Activated CD8-positive, alpha-beta memory T cell treated with anti-CD3 and anti-CD28 coated beads for 4 hours (primary cell): ENCODE measurements around the gene MLXIP.

Experiments
- DNase-seq, 2 donors: peaks; one replicate each; pipeline ENCODE4 v3.0.0-alpha.2; 2020; ENCODE audit warnings: low read depth in 2 of 2

MLXIP gene

DNA sequence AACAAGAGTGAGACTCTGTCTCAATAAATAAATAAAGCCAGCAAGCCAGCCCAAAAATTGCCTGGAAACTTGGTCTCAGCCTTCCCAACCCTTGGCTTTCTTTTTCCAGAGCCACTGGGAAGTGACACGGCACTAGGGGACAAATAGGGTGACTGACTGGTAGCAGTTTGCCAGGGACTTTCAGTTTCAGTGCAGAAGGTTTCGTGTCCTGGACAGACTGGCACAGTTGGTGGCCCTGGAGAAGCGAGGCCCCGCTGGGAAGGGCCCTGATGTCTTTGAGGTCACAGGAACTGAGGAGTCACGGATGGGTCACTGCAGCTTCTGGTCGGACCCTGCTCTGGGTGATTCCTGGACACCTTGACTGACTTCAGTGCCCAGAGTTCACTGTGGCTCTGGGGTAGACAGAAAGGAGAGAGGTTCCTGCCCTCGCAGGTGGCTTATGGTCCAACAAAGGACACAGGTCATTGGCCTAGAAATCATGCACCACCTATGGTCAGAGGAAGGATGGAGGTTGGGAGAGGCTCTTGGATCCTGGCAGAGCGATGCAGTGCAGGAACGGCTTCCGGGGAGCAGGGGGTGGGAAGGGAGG is 107.0 kb downstream of the MLXIP start:
- no peak for DNase-seq

DNA sequence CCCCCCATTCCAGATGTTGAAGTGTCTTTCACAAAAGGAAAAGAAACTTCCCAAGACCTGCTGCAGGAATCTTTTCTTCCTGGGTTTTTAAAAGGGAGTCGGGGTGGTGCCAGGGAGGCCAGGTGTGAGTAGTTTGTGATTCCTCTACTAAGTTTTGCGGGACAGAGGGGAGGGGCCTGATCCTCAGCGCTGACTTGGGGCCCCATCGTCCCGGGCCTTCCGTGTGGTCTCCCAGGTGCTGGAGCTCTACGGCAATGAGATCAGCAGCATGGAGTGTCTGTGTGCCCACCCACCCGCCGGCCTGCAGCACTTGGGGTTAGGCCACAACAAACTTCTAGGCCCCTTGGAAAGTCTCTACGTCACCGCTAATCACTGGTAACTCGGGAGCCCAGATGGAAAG is 108.9 kb downstream of the MLXIP start:
- no peak for DNase-seq

DNA sequence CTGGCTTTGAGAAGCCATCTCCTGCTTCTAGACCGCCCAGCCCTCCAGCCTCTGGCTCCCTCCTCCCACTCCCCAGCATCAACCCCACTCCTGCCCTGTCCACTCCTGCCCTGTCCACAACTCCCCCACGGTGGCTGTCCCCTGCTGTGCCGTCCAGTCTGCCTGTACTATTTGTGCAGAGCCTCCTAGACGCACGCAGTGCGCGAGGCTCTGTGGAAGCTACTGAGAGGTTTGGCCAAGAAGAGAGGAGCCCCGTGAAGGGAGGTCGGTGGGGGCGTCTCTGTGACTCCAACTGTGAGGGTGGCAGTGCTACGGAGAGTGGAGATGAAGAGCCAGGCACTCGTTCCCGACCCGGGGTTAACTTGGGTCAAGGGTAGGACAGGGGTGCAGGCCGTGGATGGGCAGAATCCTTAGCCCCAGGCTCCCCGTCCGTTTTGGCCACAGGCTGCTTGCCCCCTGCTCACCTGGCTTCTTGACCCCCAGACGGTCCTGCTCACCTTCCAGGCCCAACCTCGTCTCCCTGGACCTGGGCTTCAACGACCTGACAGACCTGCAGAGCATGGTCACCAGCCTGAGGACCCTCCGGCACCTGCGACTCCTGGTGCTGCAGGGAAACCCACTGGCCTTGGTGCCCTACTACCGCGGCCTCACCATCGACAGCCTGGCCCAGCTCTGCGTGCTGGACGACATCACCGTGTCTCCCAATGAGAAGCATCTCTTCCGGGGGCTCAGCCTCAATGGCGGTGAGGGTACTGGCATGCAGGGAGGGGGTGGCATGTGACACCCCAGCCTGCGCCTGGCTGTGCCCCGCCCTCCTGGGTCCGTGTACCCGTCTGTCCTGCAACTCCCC is 111.3 kb downstream of the MLXIP start:
- no peak for DNase-seq

DNA sequence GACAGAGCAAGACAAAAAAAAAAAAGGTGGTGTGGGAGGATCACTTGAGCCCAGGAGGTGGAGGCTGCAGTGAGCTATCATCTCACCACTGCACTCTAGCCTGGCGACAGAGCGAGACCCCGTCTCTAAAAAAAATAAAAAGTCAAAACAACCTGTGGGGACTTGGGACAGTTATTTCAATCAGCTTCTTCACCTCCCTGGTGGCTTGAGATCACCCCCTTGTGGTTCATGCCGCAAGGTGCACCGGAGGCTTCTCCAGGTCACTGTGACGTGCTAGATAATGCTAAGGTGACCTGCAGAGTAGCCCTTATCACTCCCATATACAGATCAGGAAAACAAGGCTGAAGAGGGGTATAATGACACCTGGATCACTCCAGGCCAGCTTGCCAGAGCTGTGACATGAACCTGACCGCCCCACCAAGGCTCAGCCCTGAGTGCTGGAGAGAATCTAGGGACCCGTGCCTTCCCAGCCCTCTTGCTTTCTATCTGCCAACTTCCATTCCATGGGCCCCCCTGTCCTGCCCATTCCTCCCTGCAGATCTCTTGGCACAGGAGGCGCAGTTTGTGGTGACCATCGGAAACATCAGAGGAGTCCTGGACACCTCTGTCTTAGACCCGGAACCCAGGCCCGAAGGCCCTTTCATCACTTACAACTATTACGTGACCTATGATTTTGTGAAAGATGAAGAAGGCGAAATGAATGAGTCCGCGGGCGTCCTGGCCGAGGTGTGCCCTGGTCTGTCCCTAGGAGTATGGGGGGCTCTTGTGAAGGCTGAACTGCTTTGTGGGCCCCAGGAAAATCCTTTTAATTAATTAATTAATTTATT is 112.5 kb downstream of the MLXIP start:
- DNase-seq, result peak; percentile 35 to 39

DNA sequence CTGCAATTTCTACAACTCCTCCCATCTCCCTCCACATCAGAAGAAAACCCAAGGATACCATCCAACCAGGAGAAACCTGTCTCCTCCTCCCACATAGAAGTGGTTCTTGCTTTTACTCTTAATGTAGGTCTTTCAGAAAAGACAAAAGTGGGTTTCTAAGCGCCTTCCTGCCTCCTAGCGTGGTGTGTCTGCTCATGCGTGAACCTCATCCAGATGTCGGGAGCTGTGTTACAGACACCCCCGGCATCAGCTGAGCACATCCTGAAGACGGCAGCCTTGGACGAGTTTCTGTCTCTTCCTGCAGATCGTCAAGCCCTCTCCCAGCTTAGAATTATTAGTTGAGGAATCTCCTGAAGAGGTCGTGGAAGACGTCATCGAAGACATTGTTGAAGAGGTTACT is 113.9 kb downstream of the MLXIP start:
- no peak for DNase-seq

DNA sequence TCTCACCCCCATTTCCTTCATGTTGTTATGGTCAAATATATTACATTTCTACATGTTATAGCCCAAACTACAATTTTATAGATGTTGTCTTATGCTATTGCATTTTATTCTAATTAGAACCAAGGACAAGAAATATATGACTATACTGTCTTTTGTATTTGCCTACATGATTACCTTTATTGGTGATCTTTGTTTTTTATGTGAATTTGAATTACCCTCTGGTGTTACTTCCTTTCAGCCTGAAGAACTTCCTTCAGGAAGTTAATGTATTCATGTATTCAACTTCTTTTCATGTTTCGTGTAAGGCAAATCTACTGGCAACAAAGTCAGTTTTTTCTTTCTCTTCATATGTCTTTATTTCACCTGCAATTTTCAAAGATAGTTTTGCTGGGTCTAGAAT is 116.2 kb downstream of the MLXIP start:
- no peak for DNase-seq

DNA sequence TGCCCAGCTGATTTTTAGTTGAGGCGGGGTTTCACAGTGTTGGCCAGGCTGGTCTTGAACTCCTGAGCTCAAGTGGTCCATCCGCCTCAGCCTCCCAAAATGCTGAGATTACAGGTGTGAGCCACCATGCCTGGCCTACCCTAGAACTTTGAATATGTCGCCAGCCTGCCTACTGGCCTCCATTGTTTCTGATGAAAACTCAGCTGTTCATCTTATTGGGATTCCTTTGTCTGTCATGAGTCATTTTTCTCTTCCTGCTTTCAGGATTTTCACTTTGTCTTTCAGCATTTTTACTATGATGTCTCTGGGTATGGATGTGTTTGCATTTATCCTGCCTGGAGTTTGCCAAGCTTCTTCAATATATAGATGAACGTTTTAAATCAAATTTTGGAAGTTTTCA is 116.8 kb downstream of the MLXIP start:
- no peak for DNase-seq
